Measurements from ENCODE around the gene WIPI1. TPM values are rescaled to one million over a fixed set of nuclear protein-coding genes. Genes with fewer than 3 reads are reported as not detected.

WIPI1 gene
- total RNA-seq, 2 experiments from 2014 or later, result 34.4 to 43.5 TPM

GRCh38 chr17:68489919-68490318 is 32.6 kb upstream of the WIPI1 start:
- no peaks in the 10 kb centered on the region for H4K20me1 ChIP-seq (ENCODE audit: insufficient read depth, low read length)
- no peaks in the 10 kb centered on the region for H3K9me2 ChIP-seq (ENCODE audit: insufficient read depth, low read length)
- TF ChIP-seq CTCF (conservative IDR thresholded peaks at IDR 0.05; ENCODE audit: low read length) (no peak), EZH2phosphoT487 (IDR thresholded peaks at IDR 0.05; ENCODE audit: borderline replicate concordance, low read depth, low read length) (no peak)
- H3K79me2 ChIP-seq (ENCODE audit: insufficient read depth, low read depth, low read length), result no peaks in the 10 kb centered on the region
- ChIA-PET POLR2A (interaction anchor here (1.1 kb wide), 1 partner anchor 21 kb away, joined by 3 read pairs; no protein-coding TSS in a partner anchor), CTCF (ENCODE audit: unreplicated experiment) (no interaction called here)
- intact Hi-C loops (cut with micrococcal nuclease; ENCODE audit: unreplicated experiment), result loop anchor here (2.0 kb wide), 1 partner anchor 23 kb away; the partner anchor contains the start of gene PRKAR1A
- H3K9me3 ChIP-seq (ENCODE audit: low read length), result no peaks in the 10 kb centered on the region
- peaks cover 66% of the 10 kb centered on the region for H3K4me1 ChIP-seq (ENCODE audit: insufficient read depth, low read length, poor library complexity, severe bottlenecking)
- no peak for DNase-seq (ENCODE audit: low spot score)
- peak overlapping the region; percentile 63; the same call in 1 of the 2 replicates for H2AFZ ChIP-seq (ENCODE audit: low read length)
- no peak overlapping the region for H3K4me3 ChIP-seq (ENCODE audit: low read depth, low read length, poor library complexity, severe bottlenecking)
- H3K36me3 ChIP-seq (ENCODE audit: insufficient read depth, low read length), result no peaks in the 10 kb centered on the region
- H3K27ac ChIP-seq (ENCODE audit: low read depth, low read length, poor library complexity, severe bottlenecking), result peak overlapping the region; percentile 75
- peak overlapping the region; percentile 64 for H3K4me2 ChIP-seq (ENCODE audit: low read length)
- no TSS peak for BruUV-seq (replicated peaks)

GRCh38 chr17:68484458-68484857 is 27.2 kb upstream of the WIPI1 start:
- TF ChIP-seq EZH2phosphoT487 (IDR thresholded peaks at IDR 0.05; ENCODE audit: borderline replicate concordance, low read depth, low read length) (no peak), CTCF (conservative IDR thresholded peaks at IDR 0.05; ENCODE audit: low read length) (no peak)
- Histone ChIP-seq H2AFZ (ENCODE audit: low read length) (peak overlapping the region; percentile 88), H3K79me2 (ENCODE audit: insufficient read depth, low read depth, low read length) (no peaks in the 10 kb centered on the region), H3K4me3 (ENCODE audit: low read depth, low read length, poor library complexity, severe bottlenecking) (no peak overlapping the region), H3K27ac (ENCODE audit: low read depth, low read length, poor library complexity, severe bottlenecking) (no peak overlapping the region), H3K4me2 (ENCODE audit: low read length) (no peak overlapping the region), H3K4me1 (ENCODE audit: insufficient read depth, low read length, poor library complexity, severe bottlenecking) (peaks cover 44% of the 10 kb centered on the region), H3K9me2 (ENCODE audit: insufficient read depth, low read length) (no peaks in the 10 kb centered on the region), H4K20me1 (ENCODE audit: insufficient read depth, low read length) (no peaks in the 10 kb centered on the region), H3K9me3 (ENCODE audit: low read length) (peaks cover 17% of the 10 kb centered on the region), H3K36me3 (ENCODE audit: insufficient read depth, low read length) (no peaks in the 10 kb centered on the region)
- POLR2A ChIA-PET, result interaction anchor here (0.5 to 3.0 kb wide), 7 partner anchors 9 to 1688 kb away, joined by 3 to 26 read pairs (median 4); no protein-coding TSS in a partner anchor
- DNase-seq (ENCODE audit: low spot score), result no peak
- BruUV-seq (replicated peaks), result no TSS peak
- CTCF ChIA-PET (ENCODE audit: unreplicated experiment), result no interaction called here
- intact Hi-C loops (cut with micrococcal nuclease; ENCODE audit: unreplicated experiment), result no loop called here

- H3K27ac ChIP-seq (ENCODE audit: low read depth, low read length, poor library complexity, severe bottlenecking), result no peak overlapping the region
- no peaks in the 10 kb centered on the region for H3K79me2 ChIP-seq (ENCODE audit: insufficient read depth, low read depth, low read length)
- H4K20me1 ChIP-seq (ENCODE audit: insufficient read depth, low read length), result no peaks in the 10 kb centered on the region
- H3K9me3 ChIP-seq (ENCODE audit: low read length), result peaks cover 22% of the 10 kb centered on the region
- intact Hi-C loops (cut with micrococcal nuclease; ENCODE audit: unreplicated experiment), result no loop called here
- no TSS peak for BruUV-seq (replicated peaks)
- CTCF ChIA-PET (ENCODE audit: unreplicated experiment), result interaction anchor here (0.9 kb wide), 1 partner anchor 15 kb away, joined by 3 read pairs; no protein-coding TSS in a partner anchor
- H3K9me2 ChIP-seq (ENCODE audit: insufficient read depth, low read length), result no peaks in the 10 kb centered on the region
- no peaks in the 10 kb centered on the region for H3K36me3 ChIP-seq (ENCODE audit: insufficient read depth, low read length)
- peaks cover 31% of the 10 kb centered on the region for H3K4me1 ChIP-seq (ENCODE audit: insufficient read depth, low read length, poor library complexity, severe bottlenecking)
- DNase-seq (ENCODE audit: low spot score), result no peak
- H2AFZ ChIP-seq (ENCODE audit: low read length), result no peak overlapping the region
- POLR2A ChIA-PET, result interaction anchor here (0.5 to 1.2 kb wide), 10 partner anchors 8 to 1110 kb away, joined by 3 to 8 read pairs (median 3); partner anchors contain the start of gene WIPI1
- TF ChIP-seq CTCF (conservative IDR thresholded peaks at IDR 0.05; ENCODE audit: low read length), result no peak
- TF ChIP-seq EZH2phosphoT487 (IDR thresholded peaks at IDR 0.05; ENCODE audit: borderline replicate concordance, low read depth, low read length), result no peak
- no peak overlapping the region for H3K4me3 ChIP-seq (ENCODE audit: low read depth, low read length, poor library complexity, severe bottlenecking)
- H3K4me2 ChIP-seq (ENCODE audit: low read length), result no peak overlapping the region
Measured at GRCh38 chr17:68482576-68483041, 25.3 kb upstream of the WIPI1 start.

Data from OCI-LY7 (cell line).